AG04450 (cell line): ENCODE data around the gene FGGY. TPM values are rescaled to one million over a fixed set of nuclear protein-coding genes. Genes with fewer than 3 reads are reported as not detected.

Source experiments
- CTCF ChIA-PET: fragments of 300-600, 350-600 bp; formaldehyde crosslinking; extraction: SDS; loops from one replicate; lab custom pipeline; 2022; ENCODE audit warnings: antibody characterized with exemption, inconsistent platforms; lab: Charles Lee
- POLR2A ChIA-PET: fragments of 350-600 bp; formaldehyde crosslinking; extraction: SDS; loops from one replicate; lab custom pipeline; 2021; ENCODE audit warnings: antibody characterized with exemption, inconsistent platforms; lab: Yijun Ruan, JAX
- DNase-seq: peaks from one replicate; pipeline ENCODE4 v3.0.0-alpha.2; 2011; ENCODE audit warnings: low read depth, low spot score
- H3K27ac ChIP-seq: one replicate; pipeline ENCODE4 v1.5.1; 2012; ENCODE audit warnings: low read depth, low read length, control low read depth
- H3K27me3 ChIP-seq: one replicate; pipeline ENCODE4 v1.6.0; 2012; ENCODE audit warnings: low read length; ENCODE audit not compliant: control insufficient read depth, insufficient read depth
- H3K4me3 ChIP-seq: 2 replicates; pipeline ENCODE4 v1.5.1; 2011; ENCODE audit warnings: mild to moderate bottlenecking, low read depth, low read length, control low read depth
- H3K9me3 ChIP-seq: 2 replicates; pipeline ENCODE4 v1.5.1; 2012; ENCODE audit warnings: low read length; ENCODE audit not compliant: control insufficient read depth, insufficient read depth
- polyA plus RNA-seq: library from polyadenylated mRNA; depleted of rRNA; stranded (reverse); fragments of >200 nt; gene quantifications from 2 replicates; pipeline ENCODE4 v1.2.3, GENCODE V29; 2011
- TF ChIP-seq, protein P1 (sequence below): IDR thresholded peaks from 2 replicates; pipeline ENCODE4 v1.5.1; 2011; ENCODE audit warnings: low read depth, low read length, control low read depth, inconsistent platforms

FGGY gene
- polyA plus RNA-seq, 1 experiment = 11.8 TPM

DNA sequence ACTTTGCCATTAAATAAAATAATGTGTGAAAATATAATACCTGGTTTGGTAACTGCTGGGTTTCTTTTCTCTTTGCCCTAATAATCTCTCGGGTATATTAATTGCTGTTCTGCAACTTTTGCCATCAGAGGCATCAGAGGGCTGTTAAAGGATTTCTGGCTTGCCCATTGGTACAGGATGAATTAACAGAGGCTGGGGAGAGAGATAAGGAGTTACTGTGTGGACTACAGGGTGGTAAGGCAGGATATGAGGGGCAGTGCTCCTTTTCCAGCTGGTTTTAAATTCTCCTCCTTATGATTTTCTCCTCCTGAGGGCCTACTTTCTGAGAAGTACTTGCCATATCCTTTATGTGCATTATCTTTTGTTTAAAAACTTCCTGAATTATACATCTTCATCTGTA, 48.3 kb downstream of the FGGY start:
- ChIA-PET CTCF (no interaction called here), POLR2A (no interaction called here)
- TF ChIP-seq, protein P1, sequence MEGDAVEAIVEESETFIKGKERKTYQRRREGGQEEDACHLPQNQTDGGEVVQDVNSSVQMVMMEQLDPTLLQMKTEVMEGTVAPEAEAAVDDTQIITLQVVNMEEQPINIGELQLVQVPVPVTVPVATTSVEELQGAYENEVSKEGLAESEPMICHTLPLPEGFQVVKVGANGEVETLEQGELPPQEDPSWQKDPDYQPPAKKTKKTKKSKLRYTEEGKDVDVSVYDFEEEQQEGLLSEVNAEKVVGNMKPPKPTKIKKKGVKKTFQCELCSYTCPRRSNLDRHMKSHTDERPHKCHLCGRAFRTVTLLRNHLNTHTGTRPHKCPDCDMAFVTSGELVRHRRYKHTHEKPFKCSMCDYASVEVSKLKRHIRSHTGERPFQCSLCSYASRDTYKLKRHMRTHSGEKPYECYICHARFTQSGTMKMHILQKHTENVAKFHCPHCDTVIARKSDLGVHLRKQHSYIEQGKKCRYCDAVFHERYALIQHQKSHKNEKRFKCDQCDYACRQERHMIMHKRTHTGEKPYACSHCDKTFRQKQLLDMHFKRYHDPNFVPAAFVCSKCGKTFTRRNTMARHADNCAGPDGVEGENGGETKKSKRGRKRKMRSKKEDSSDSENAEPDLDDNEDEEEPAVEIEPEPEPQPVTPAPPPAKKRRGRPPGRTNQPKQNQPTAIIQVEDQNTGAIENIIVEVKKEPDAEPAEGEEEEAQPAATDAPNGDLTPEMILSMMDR = no peak
- Histone ChIP-seq H3K27me3 (no peaks in the 10 kb centered on the region), H3K27ac (no peak overlapping the region), H3K9me3 (no peaks in the 10 kb centered on the region), H3K4me3 (no peak overlapping the region)
- DNase-seq = no peak

DNA sequence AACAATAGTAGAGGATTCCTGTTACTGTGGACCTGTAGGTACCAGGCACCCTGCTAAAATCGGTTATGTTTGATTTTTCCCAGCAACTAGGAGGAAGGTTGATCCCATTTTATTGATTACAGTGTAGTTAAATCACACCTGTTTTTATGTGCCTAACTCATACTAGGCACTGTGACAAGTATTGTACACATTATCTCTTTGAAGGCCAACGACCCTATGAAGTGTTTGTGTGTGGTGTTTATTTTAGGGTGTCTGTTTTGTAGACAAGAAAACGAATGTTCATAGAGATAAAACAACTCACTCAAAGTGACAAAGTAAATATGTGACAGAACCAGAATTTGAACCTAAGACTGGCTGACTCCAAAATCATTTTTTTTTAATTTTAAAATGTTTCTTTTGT, 49.5 kb downstream of the FGGY start:
- CTCF ChIA-PET = no interaction called here

DNA sequence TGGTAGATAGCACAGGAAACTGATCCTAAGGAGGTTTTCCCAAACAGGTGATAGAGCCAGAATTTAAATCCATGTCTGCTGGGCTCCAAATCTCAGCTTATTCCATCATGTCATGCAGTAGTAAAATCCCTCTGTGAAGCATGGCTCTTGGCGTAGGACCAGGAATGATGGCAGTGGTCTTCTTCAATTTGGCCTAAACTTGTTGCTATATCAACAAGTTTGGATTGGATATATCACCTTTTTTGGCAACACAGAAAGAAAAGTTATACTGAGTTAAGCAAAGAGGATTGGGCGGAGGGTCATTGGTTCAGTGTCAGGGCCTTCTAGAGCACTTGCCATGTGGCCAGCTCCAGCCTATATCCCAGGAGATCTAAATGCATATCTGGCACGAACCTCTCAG, 52.2 kb downstream of the FGGY start:
- H3K4me3 ChIP-seq = no peak overlapping the region
- CTCF ChIA-PET = no interaction called here
- POLR2A ChIA-PET = interaction anchor here (1.3 kb wide), 1 partner anchor 19 kb away, joined by 3 read pairs; no protein-coding TSS in a partner anchor
- H3K27me3 ChIP-seq = no peaks in the 10 kb centered on the region
- TF ChIP-seq, protein P1 = no peak
- DNase-seq = no peak
- H3K9me3 ChIP-seq = no peaks in the 10 kb centered on the region
- H3K27ac ChIP-seq = no peak overlapping the region

More for the DNA sequence above, 49.5 kb downstream of the FGGY start:
- H3K27me3 ChIP-seq = no peaks in the 10 kb centered on the region
- H3K4me3 ChIP-seq = no peak overlapping the region
- no peak for DNase-seq
- POLR2A ChIA-PET = no interaction called here
- TF ChIP-seq, protein P1 = no peak
- no peaks in the 10 kb centered on the region for H3K9me3 ChIP-seq
- H3K27ac ChIP-seq = no peak overlapping the region

DNA sequence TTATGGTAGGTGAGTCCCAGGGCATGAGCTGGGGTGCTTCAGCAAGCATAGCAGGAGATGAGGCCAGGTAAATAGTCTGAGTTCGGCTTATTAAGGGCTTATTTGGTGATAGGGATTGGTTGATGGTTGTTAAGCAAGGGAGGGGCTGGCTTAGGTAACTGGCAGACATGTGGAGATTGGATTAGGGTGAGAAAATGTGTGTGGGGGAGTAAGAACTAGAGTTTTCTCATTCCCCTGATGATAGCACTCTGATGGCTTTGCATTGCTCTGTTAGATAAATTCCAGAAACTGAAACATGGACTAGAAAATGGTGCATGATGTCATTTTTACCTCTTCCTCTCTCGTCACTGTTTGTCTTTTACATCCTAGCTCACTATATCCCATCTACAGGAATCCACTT, 53.6 kb downstream of the FGGY start:
- no peak for DNase-seq
- CTCF ChIA-PET = no interaction called here

DNA sequence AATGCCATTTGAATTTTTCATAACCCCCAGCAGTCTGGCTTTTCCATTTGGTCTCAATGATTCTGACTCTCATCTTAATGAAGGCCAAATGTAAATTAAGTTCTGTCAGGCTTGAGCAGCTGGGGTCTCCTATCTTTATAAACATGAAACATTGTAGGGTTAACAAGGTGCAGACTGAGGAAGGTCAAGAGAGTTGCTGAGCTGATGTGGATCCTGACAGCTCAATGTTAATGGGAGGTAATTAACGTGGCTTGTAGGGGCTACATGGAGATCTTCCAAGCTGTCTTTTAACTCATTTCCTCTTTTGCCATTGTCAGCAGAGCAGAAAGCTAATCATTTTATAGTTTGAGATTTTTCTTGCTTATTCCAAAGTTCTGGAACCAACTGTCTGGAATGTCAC, 55.2 kb downstream of the FGGY start:
- ChIA-PET CTCF (interaction anchor here (1.0 kb wide), 1 partner anchor 583 kb away, joined by 3 read pairs; no protein-coding TSS in a partner anchor), POLR2A (no interaction called here)
- TF ChIP-seq, protein P1 = no peak
- no peak for DNase-seq
- no peaks in the 10 kb centered on the region for H3K27me3 ChIP-seq
- no peak overlapping the region for H3K4me3 ChIP-seq
- H3K27ac ChIP-seq = no peak overlapping the region
- H3K9me3 ChIP-seq = no peaks in the 10 kb centered on the region

More for the DNA sequence above, 53.6 kb downstream of the FGGY start:
- Histone ChIP-seq H3K4me3 (no peak overlapping the region), H3K9me3 (no peaks in the 10 kb centered on the region), H3K27me3 (no peaks in the 10 kb centered on the region), H3K27ac (no peak overlapping the region)
- POLR2A ChIA-PET = no interaction called here
- TF ChIP-seq, protein P1 = no peak
